Fibroblast of peridontal ligament (primary cell): Measurements from ENCODE around the gene POLR2E.
A peak's percentile ranks its signal among the peaks of the same experiment; 100 is the strongest.
"Not testable (repeated sequence)": the region's sequence is repeated elsewhere in the genome, so short reads cannot be mapped to it uniquely, and the experiment has no call there.

Experiments
- DNase-seq: peaks from one replicate; pipeline ENCODE4 v3.0.0-alpha.2; 2010; ENCODE audit errors: extremely low read depth

POLR2E gene

GRCh38 chr19:1094978-1095701 lies at the start of gene POLR2E:
POLR2E (minus strand) TSS chr19:1095375; CDS start chr19:1095315, 60 bp downstream.
- peak; percentile 98 for DNase-seq

DNA sequence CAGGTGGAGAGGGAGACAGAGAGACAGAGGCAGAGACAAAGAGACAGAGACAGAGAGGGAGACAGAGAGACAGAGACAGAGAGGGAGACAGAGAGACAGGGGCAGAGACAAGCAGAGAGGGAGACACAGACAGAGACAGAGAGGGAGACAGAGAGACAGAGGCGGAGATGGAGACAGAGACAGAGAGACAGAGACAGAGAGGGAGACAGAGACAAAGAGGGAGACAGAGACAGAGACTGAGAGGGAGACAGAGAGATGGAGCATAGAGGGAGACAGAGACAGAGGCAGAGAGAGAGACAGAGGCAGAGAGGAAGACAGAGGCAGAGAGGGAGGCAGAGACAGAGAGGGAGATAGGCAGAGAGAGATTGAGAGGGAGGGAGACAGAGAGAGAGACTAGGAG lies 49.6 kb upstream of the POLR2E start:
- no peak for DNase-seq

DNA sequence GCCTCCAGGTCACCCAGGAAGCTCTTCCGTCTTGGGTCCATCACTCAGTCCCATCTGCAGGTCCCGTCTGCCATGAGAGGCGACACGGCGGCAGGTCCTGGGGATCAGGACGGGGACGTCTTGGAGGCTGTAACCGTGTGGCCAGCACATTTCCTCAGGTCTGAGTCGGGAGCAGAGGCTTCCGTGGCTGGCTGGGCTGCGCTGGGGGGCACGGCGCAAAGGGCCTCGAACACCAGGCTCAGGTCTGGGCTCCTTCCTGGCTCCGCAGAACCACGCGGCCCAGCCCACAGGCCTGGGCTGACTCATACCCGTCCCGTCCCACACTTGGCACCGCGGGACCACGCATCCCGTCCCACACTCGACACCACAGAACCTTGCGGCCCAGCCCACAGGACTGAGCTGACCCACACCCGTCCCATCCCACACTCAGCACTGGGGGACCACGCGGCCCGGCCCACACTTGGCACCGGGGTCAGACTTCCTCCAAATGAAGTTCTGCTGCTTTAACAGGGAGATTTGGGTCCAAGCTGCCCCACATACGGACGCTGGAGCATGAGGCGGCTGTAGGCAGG lies 48.7 kb upstream of the POLR2E start:
- no peak for DNase-seq

DNA sequence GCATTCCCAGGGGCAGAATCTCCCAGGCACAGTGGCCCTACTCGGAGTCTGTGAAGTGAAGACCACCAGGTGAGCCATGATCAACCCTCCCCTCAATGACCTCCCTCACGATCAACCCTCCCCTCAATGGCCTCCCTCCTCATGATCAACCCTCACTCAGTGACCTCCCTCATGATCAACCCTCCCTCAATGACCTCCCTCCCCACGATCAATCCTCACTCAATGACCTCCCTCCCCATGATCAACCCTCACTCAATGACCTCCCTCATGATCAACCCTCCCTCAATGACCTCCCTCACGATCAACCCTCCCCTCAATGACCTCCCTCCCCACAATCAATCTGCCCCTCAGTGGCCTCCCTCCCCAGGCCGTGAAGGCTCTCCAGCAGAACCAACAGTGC lies 46.8 kb upstream of the POLR2E start:
- DNase-seq = no peak

- DNase-seq = no peak
Observed at GRCh38 chr19:1140272-1141027, 45.3 kb upstream of the POLR2E start.

DNA sequence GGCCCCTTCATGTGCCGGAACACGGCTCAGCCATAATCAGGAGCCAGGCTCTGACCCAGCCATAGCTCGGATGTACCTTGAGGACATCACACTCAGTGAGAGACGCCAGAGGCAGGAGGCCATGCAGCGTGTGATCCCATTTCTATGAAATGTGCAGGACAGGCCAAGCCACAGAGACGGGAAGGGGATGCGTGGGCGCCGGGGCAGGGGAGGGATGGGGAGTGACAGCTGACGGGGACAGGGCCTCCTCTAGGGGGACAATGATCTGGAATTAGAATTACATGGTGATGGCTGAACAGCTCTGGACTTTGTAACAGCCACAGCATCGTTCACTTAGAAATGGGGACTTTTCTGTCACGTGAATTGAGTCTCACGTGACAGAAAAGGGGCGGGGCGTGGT lies 44.0 kb upstream of the POLR2E start:
- no peak for DNase-seq

DNA sequence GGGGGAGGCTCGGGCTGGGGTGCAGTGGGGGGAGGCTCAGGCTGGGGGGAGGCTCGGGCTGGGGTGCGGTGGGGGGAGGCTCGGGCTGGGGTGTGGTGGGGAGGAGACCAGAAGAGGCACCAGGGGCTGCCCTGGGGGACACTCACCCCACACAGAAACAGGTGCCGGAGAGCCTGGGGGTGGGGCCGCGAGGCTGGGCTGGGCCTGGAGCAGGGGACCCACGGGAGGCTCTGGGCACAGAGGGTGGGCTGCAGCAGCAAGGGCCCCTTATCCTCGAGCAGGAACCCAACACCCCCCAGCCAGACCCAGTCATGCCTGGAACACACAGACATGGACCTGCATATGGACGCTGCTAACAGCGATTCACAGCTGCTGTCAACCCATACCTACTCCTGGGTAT lies 42.9 kb upstream of the POLR2E start:
- DNase-seq = no peak

DNA sequence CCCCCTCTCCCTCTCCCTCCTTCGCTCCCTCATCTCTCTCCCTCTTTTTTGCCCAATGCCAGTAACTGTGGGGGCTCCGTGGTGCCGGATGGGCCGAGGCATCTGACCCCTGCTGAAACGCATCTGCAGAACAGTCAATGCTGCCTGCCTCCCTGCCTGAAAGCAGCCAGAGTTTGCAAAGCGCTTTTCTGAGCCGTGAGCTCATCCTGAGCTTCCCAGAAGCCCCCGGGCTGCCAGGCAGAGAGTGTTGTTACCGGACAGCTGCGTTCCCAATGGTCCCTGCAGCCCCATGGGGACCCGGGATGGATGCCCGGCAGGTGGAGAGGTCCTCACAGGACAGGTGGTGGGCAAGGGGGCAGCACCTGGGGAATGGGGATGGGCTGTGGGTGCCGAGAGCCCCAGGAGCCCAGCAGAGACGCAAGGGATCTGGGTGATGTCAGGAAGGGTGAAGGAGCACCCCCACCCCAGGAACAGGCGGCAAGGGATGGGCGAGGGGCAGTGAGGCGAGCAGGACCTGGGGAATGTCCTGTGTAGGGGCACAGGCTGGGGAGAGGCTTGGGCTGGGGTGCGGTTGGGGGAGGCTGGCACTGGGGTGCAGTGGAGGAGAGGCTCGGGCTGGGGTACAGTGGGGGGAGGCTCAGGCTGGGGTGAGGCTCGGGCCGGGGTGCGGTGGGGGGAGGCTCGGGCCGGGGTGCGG lies 41.6 kb upstream of the POLR2E start:
- no peak for DNase-seq

GRCh38 chr19:1136201-1136600 lies 41.0 kb upstream of the POLR2E start:
- DNase-seq = no peak

- no peak for DNase-seq
Observed at GRCh38 chr19:1135454-1135853, 40.3 kb upstream of the POLR2E start.

- DNase-seq = no peak
Observed at GRCh38 chr19:1134431-1134830, 39.3 kb upstream of the POLR2E start.

DNA sequence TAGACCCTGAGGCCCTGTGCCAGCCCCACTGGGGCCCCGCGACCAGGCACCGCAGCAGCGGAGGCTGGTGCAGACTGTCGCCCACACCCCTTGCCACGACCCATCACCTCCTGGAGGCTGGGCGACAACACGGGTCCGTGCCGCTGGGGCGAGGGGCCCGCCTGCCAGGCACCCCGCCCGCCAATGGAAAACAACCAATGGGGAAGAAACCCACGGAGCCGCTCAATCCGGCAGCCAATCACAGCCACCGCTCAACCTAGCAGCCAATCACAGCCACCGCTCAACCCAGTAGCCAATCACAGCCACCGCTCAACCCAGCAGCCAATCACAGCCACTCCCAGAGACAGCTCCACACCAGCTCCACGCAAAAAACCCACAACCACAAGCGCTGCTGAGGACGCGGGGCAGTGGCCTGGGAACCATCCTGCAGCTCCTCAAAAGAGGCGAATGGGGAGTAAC lies 38.3 kb upstream of the POLR2E start:
- DNase-seq = no peak

- DNase-seq = no peak
Observed at GRCh38 chr19:1132552-1133383, 37.6 kb upstream of the POLR2E start.

DNA sequence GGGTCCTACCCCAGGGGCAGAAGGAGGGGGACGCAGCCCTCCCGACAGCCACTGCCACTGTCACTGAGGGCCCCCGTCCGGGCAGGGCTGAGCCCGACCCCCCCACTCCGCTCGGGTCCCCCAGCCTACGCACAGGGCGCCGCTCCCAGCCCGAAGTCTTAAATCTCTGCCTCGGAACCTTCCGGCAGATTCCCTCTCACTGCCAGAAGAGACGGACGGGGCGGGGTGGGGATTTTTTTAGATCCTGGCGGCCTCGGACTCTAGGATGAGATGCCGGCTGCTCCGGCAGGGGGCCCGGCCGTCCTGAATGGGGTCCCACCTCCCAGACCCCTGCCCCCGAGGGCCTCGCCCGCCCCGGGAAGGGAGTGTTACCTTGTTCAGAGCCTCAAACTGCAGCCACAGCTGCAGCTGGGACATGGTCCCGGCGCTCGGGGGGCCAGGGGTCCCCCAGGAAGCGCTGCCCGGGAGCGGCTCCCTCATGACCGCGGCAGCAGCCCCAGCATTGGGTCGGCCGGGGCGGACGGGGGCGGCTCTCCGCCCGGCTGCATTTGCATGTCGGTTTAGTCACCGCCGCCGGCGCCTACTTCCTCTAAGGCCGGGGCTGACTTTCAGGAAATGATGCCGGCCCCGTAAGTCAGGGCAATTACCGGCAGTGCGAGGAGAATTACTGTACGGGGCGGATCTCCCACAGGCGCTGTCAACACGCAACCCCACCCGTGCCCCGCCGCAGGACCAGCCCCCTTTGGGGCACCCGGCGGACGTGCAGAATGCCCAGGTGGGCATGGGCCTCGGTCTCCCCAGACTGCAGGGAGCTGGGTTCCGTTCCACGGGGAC lies 36.8 kb upstream of the POLR2E start:
- DNase-seq = peak; percentile 78

- DNase-seq = no peak
Observed at GRCh38 chr19:1130771-1131717, 35.9 kb upstream of the POLR2E start.

GRCh38 chr19:1129535-1129934 lies 34.4 kb upstream of the POLR2E start:
- DNase-seq = no peak

GRCh38 chr19:1129084-1129483 lies 33.9 kb upstream of the POLR2E start:
- DNase-seq = not testable (repeated sequence)

GRCh38 chr19:1128106-1128505 lies 32.9 kb upstream of the POLR2E start:
- DNase-seq = no peak
